Right lung (tissue), 10 donors: Measurements from ENCODE around the gene FAM184B. TPM values are rescaled to one million over a fixed set of nuclear protein-coding genes. Genes with fewer than 3 reads are reported as not detected.

Source experiments
- DNase-seq, 2 donors: peaks; one replicate each; pipeline ENCODE4 v3.0.0-alpha.2; 2013
- long read RNA-seq, 8 donors: transcript quantifications; one replicate each; lab custom pipeline, GENCODE V29; 2026
- polyA plus RNA-seq, 5 donors: library from polyadenylated mRNA; unstranded; fragments of 120-200 nt; gene quantifications; one replicate each; pipeline versions ENCODE4 v1.2.1 to v1.2.3, GENCODE V29; 2013; ENCODE audit warnings: inconsistent platforms in 1 of 5, low replicate concordance in 1 of 5; ENCODE audit not compliant: insufficient read length in 5 of 5, insufficient read depth in 1 of 5

Gene FAM184B
- polyA plus RNA-seq = under 1 TPM; 0.13 to 0.33 (median 0.22) TPM
- long read RNA-seq, donor 1 = 0 reads
- long read RNA-seq, donor 2 = 0 reads
- long read RNA-seq, donor 3 = 0 reads
- long read RNA-seq, donor 4 = 0 reads
- long read RNA-seq, donor 5 = 0 reads
- long read RNA-seq, donor 6 = 0 reads
- long read RNA-seq, donor 7 = 0 reads
- long read RNA-seq, donor 8 = 0 reads

- no peak for DNase-seq
Measured at GRCh38 chr4:17781300-17782287, at the start of gene FAM184B. Gene FAM184B (minus strand): TSS chr4:17781621. CDS start chr4:17781299, 322 bp downstream.

GRCh38 chr4:17823871-17824669 lies 42.6 kb upstream of the FAM184B start:
- no peak for DNase-seq

GRCh38 chr4:17817027-17817426 lies 35.6 kb upstream of the FAM184B start:
- DNase-seq = peak in 1 of 2 donors; percentile 29

- DNase-seq = no peak
Measured at GRCh38 chr4:17816142-17816541, 34.7 kb upstream of the FAM184B start.

- DNase-seq = no peak
Measured at GRCh38 chr4:17814140-17814539, 32.7 kb upstream of the FAM184B start.

GRCh38 chr4:17812801-17813200 lies 31.4 kb upstream of the FAM184B start:
- DNase-seq = no peak

GRCh38 chr4:17812125-17812524 lies 30.7 kb upstream of the FAM184B start:
- DNase-seq = no peak

GRCh38 chr4:17811078-17811603 lies 29.7 kb upstream of the FAM184B start:
- DNase-seq = peak in 1 of 2 donors; percentile 29

GRCh38 chr4:17810260-17811077 lies 29.0 kb upstream of the FAM184B start, which contains the start of the genes DCAF16 and NCAPG:
Gene DCAF16 (minus strand): TSS chr4:17810757. CDS start chr4:17804141, 6,616 bp downstream.
Gene NCAPG (plus strand): TSS chr4:17810979. CDS start chr4:17811078, 99 bp downstream.
- peak; percentile 99 for DNase-seq

GRCh38 chr4:17809667-17810066 lies 28.2 kb upstream of the FAM184B start:
- no peak for DNase-seq

GRCh38 chr4:17807446-17807845 lies 26.0 kb upstream of the FAM184B start:
- DNase-seq = peak in 1 of 2 donors; percentile 22

GRCh38 chr4:17805580-17806155 lies 24.2 kb upstream of the FAM184B start:
- no peak for DNase-seq

- DNase-seq = no peak
Measured at GRCh38 chr4:17797808-17798207, 16.4 kb upstream of the FAM184B start.

- no peak for DNase-seq
Measured at GRCh38 chr4:17794730-17795129, 13.3 kb upstream of the FAM184B start.

GRCh38 chr4:17788956-17789355 lies 7.5 kb upstream of the FAM184B start:
- DNase-seq = no peak

GRCh38 chr4:17787315-17787714 lies 5.9 kb upstream of the FAM184B start:
- DNase-seq = no peak

GRCh38 chr4:17786567-17786966 lies 5.1 kb upstream of the FAM184B start:
- DNase-seq = no peak

GRCh38 chr4:17785858-17786257 lies 4.4 kb upstream of the FAM184B start:
- DNase-seq = no peak

- DNase-seq = peak; percentile 17 to 32
Measured at GRCh38 chr4:17780501-17781299, 721 bp downstream of the FAM184B start.
